Activated CD8-positive, alpha-beta memory T cell treated with anti-CD3 and anti-CD28 coated beads for 1 hour (primary cell): ENCODE results near the gene NXPH3.
"Not testable (repeated sequence)": the region's sequence is repeated elsewhere in the genome, so short reads cannot be mapped to it uniquely, and the experiment has no call there.

Experiments used
- DNase-seq, 2 donors: peaks; one replicate each; pipeline ENCODE4 v3.0.0-alpha.2; 2020; ENCODE audit warnings: low read depth in 1 of 2; ENCODE audit errors: extremely low read depth in 1 of 2

The NXPH3 gene

GRCh38 chr17:49554694-49555494 lies 20.8 kb upstream of the NXPH3 start:
- no peak for DNase-seq

- no peak for DNase-seq
Measured at GRCh38 chr17:49555495-49556222, 20.0 kb upstream of the NXPH3 start.

GRCh38 chr17:49556223-49556943 lies 19.3 kb upstream of the NXPH3 start:
- DNase-seq, result peak; percentile 39 to 78

- DNase-seq, result no peak
Measured at GRCh38 chr17:49557312-49558024, 18.2 kb upstream of the NXPH3 start.

GRCh38 chr17:49564638-49565037 lies 11.0 kb upstream of the NXPH3 start:
- DNase-seq, result no peak

GRCh38 chr17:49565948-49566491 lies 9.7 kb upstream of the NXPH3 start:
- DNase-seq, result no peak

- no peak for DNase-seq
Measured at GRCh38 chr17:49566668-49567071, 9.0 kb upstream of the NXPH3 start.

- DNase-seq, result no peak
Measured at GRCh38 chr17:49567104-49567521, 8.6 kb upstream of the NXPH3 start.

GRCh38 chr17:49567871-49568694 lies 7.6 kb upstream of the NXPH3 start:
- peak; percentile 41 to 70 for DNase-seq

- DNase-seq, result not testable (repeated sequence)
Measured at GRCh38 chr17:49568695-49569047, 7.0 kb upstream of the NXPH3 start.

- DNase-seq, result no peak
Measured at GRCh38 chr17:49570540-49571242, 5.0 kb upstream of the NXPH3 start.

GRCh38 chr17:49571283-49571682 lies 4.4 kb upstream of the NXPH3 start:
- DNase-seq, result no peak

GRCh38 chr17:49571764-49572163 lies 3.9 kb upstream of the NXPH3 start:
- no peak for DNase-seq

GRCh38 chr17:49572226-49572625 lies 3.4 kb upstream of the NXPH3 start:
- DNase-seq, result no peak

GRCh38 chr17:49572806-49573420 lies 2.8 kb upstream of the NXPH3 start:
- DNase-seq, result no peak

- DNase-seq, result no peak
Measured at GRCh38 chr17:49573510-49574322, 2.0 kb upstream of the NXPH3 start.

- no peak for DNase-seq
Measured at GRCh38 chr17:49574323-49574781, 1.3 kb upstream of the NXPH3 start.
